A549 (cell line): Measurements from ENCODE around the gene CNST.

ENCODE experiments used
- BCL3 ChIP-seq: fragments of >200 bp; sonication (Bioruptor Twin); formaldehyde crosslinking; IDR thresholded peaks from 3 replicates; pipeline ENCODE4 v1.6.1; 2016
- CTCF ChIP-seq: fragments of >200 bp; sonication (Bioruptor Twin); formaldehyde crosslinking; IDR thresholded peaks from 3 replicates; pipeline ENCODE4 v1.5.1; 2016
- JUN ChIP-seq, 2 experiments: fragments of >200 bp; sonication (Bioruptor Twin); formaldehyde crosslinking; IDR thresholded peaks; 2 replicates in 1 of 2; 3 replicates in 1 of 2; pipeline ENCODE4 v1.6.1; 2016 to 2017
- NFE2L2 ChIP-seq: fragments of 150-350 bp; conservative IDR thresholded peaks from 2 replicates; pipeline ENCODE4 v1.6.1; 2014; ENCODE audit warnings: low read length
- NR3C1 ChIP-seq: fragments of >200 bp; sonication (Bioruptor Twin); formaldehyde crosslinking; IDR thresholded peaks from 3 replicates; pipeline ENCODE4 v1.6.1; 2017
- POLR2A ChIP-seq: IDR thresholded peaks from 2 replicates; pipeline ENCODE4 v1.6.1; 2012; ENCODE audit warnings: mild to moderate bottlenecking, low read length
- RFX5 ChIP-seq: fragments of 450-650 bp; IDR thresholded peaks from 2 replicates; pipeline ENCODE4 v1.7.1; 2014; ENCODE audit warnings: antibody characterized with exemption, mild to moderate bottlenecking, moderate library complexity
- SMC3 ChIP-seq: fragments of >200 bp; sonication (Bioruptor Twin); formaldehyde crosslinking; IDR thresholded peaks from 3 replicates; pipeline ENCODE4 v1.6.1; 2018; ENCODE audit warnings: inconsistent platforms
- SREBF2 ChIP-seq: fragments of 450-650 bp; IDR thresholded peaks from 2 replicates; pipeline ENCODE4 v1.6.1; 2014; ENCODE audit warnings: mild to moderate bottlenecking, moderate library complexity
- USF2 ChIP-seq: fragments of 450-650 bp; IDR thresholded peaks from 2 replicates; pipeline ENCODE4 v1.6.1; 2014; ENCODE audit warnings: antibody characterized with exemption

- no peak for TF ChIP-seq JUN (IDR thresholded peaks at IDR 0.05)
- no peak for TF ChIP-seq CTCF
- no peak for TF ChIP-seq NFE2L2
- no peak for TF ChIP-seq SMC3
- TF ChIP-seq POLR2A, result no peak
- no peak for TF ChIP-seq SREBF2
- no peak for TF ChIP-seq USF2
- TF ChIP-seq BCL3, result no peak
- TF ChIP-seq NR3C1, result no peak
- no peak for TF ChIP-seq RFX5
Measured at GRCh38 chr1:246571953-246572352, 5.7 kb downstream of the CNST start.
